ENCODE results near the gene ICOSLG. TPM values are rescaled to one million over a fixed set of nuclear protein-coding genes. Genes with fewer than 3 reads are reported as not detected.
A peak's percentile ranks its signal among the peaks of the same experiment; 100 is the strongest.

ICOSLG gene
- total RNA-seq, 2 donors from 2014 or later = 5.3 to 5.8 TPM

- Histone ChIP-seq H3K36me3 (ENCODE audit: control insufficient read depth, insufficient read depth, low read length) (no peaks in the 10 kb centered on the region), H3K4me3 (ENCODE audit: low read length) (no peak overlapping the region), H3K9ac (ENCODE audit: extremely low read depth, low read length, poor library complexity, severe bottlenecking) (peak overlapping the region; percentile 13), H3K27me3 (ENCODE audit: control insufficient read depth, insufficient read depth, low read length, poor library complexity, severe bottlenecking) (no peaks in the 10 kb centered on the region), H3K4me1 (ENCODE audit: control insufficient read depth, insufficient read depth, low read length) (peaks cover 8% of the 10 kb centered on the region), H3K27ac (ENCODE audit: low read depth, low read length) (peak overlapping the region; percentile 83), H3K9me3 (ENCODE audit: control insufficient read depth, low read length) (no peaks in the 10 kb centered on the region)
- no peaks in the 10 kb centered on the region for H3K27me3 Mint-ChIP-seq (ENCODE audit: insufficient read depth)
- no peaks in the 10 kb centered on the region for H3K9me3 Mint-ChIP-seq
- 18 to 30% methylated on average over 4 to 18 of the region's 18 CpGs for WGBS, 2 experiments (ENCODE audit: insufficient coverage in 1 of 2, insufficient read length in 1 of 2)
- no peak for TF ChIP-seq CTCF (conservative IDR thresholded peaks at IDR 0.05)
- peak overlapping the region; percentile 95 for H3K27ac Mint-ChIP-seq
- peak; percentile 94 for DNase-seq
- no peaks in the 10 kb centered on the region for H3K36me3 Mint-ChIP-seq (ENCODE audit: low read depth)
- peaks cover 8% of the 10 kb centered on the region for H3K4me1 Mint-ChIP-seq
- no peak overlapping the region for H3K4me3 Mint-ChIP-seq
These were observed 22.5 kb upstream of the ICOSLG start for GRCh38 chr21:44263221-44263760.

- H3K27ac Mint-ChIP-seq = no peak overlapping the region
- Histone ChIP-seq H3K4me1 (ENCODE audit: control insufficient read depth, insufficient read depth, low read length) (peaks cover 8% of the 10 kb centered on the region), H3K4me3 (ENCODE audit: low read length) (no peak overlapping the region), H3K36me3 (ENCODE audit: control insufficient read depth, insufficient read depth, low read length) (no peaks in the 10 kb centered on the region), H3K9ac (ENCODE audit: extremely low read depth, low read length, poor library complexity, severe bottlenecking) (no peak overlapping the region), H3K27me3 (ENCODE audit: control insufficient read depth, insufficient read depth, low read length, poor library complexity, severe bottlenecking) (no peaks in the 10 kb centered on the region), H3K27ac (ENCODE audit: low read depth, low read length) (no peak overlapping the region), H3K9me3 (ENCODE audit: control insufficient read depth, low read length) (no peaks in the 10 kb centered on the region)
- no peaks in the 10 kb centered on the region for H3K36me3 Mint-ChIP-seq (ENCODE audit: low read depth)
- peaks cover 7% of the 10 kb centered on the region for H3K4me1 Mint-ChIP-seq
- 85 to 86% methylated on average over 1 to 10 of the region's 12 CpGs for WGBS, 2 experiments (ENCODE audit: insufficient coverage in 1 of 2, insufficient read length in 1 of 2)
- H3K27me3 Mint-ChIP-seq (ENCODE audit: insufficient read depth) = no peaks in the 10 kb centered on the region
- DNase-seq = peak; percentile 37
- H3K4me3 Mint-ChIP-seq = no peak overlapping the region
- no peak for TF ChIP-seq CTCF (conservative IDR thresholded peaks at IDR 0.05)
- no peaks in the 10 kb centered on the region for H3K9me3 Mint-ChIP-seq
These were observed 21.8 kb upstream of the ICOSLG start for GRCh38 chr21:44262338-44263056.

- Mint-ChIP-seq H3K27ac (no peak within 1 kb of the TSS), H3K36me3 (ENCODE audit: low read depth) (no peaks in the 10 kb centered on the region), H3K4me3 (no peak within 1 kb of the TSS), H3K27me3 (ENCODE audit: insufficient read depth) (no peaks in the 10 kb centered on the region), H3K9me3 (no peaks in the 10 kb centered on the region), H3K4me1 (peaks cover 5% of the 10 kb centered on the region)
- DNase-seq = peak; percentile 47
- 87 to 100% methylated on average over 2 to 19 of the region's 19 CpGs for WGBS, 2 experiments (ENCODE audit: insufficient coverage in 1 of 2, insufficient read length in 1 of 2)
- no peak within 1 kb of the TSS for H3K27ac ChIP-seq (ENCODE audit: low read depth, low read length)
- no peaks in the 10 kb centered on the region for H3K9me3 ChIP-seq (ENCODE audit: control insufficient read depth, low read length)
- no peaks in the 10 kb centered on the region for H3K27me3 ChIP-seq (ENCODE audit: control insufficient read depth, insufficient read depth, low read length, poor library complexity, severe bottlenecking)
- no peak for TF ChIP-seq CTCF (conservative IDR thresholded peaks at IDR 0.05)
- no peaks in the 10 kb centered on the region for H3K36me3 ChIP-seq (ENCODE audit: control insufficient read depth, insufficient read depth, low read length)
- no peak within 1 kb of the TSS for H3K9ac ChIP-seq (ENCODE audit: extremely low read depth, low read length, poor library complexity, severe bottlenecking)
- peaks cover 8% of the 10 kb centered on the region for H3K4me1 ChIP-seq (ENCODE audit: control insufficient read depth, insufficient read depth, low read length)
- no peak within 1 kb of the TSS for H3K4me3 ChIP-seq (ENCODE audit: low read length)
These were observed 21.0 kb upstream of the ICOSLG start, which contains the start of gene DNMT3L for GRCh38 chr21:44261675-44262295. Gene DNMT3L, minus strand, starts transcription at chr21:44261897. Its CDS starts 638 bp downstream, at chr21:44261259.

All from endodermal cell (in vitro differentiated cells).